Posterior cingulate gyrus (tissue), 11 donors: ENCODE measurements around the gene RGS11.
"Not testable (repeated sequence)": the region's sequence is repeated elsewhere in the genome, so short reads cannot be mapped to it uniquely, and the experiment has no call there.

ENCODE experiments used
- DNase-seq, 10 donors: peaks; one replicate each; pipeline versions ENCODE4 v3.0.0 to v3.0.0-alpha.2; 2020 to 2021; ENCODE audit warnings: mixed read lengths in 3 of 10
- intact Hi-C: fragments of 100-400 bp; cut with DNase I; formaldehyde crosslinking; loops from one replicate; pipeline ENCODE4 v1.15.1; 2023

The RGS11 gene

DNA sequence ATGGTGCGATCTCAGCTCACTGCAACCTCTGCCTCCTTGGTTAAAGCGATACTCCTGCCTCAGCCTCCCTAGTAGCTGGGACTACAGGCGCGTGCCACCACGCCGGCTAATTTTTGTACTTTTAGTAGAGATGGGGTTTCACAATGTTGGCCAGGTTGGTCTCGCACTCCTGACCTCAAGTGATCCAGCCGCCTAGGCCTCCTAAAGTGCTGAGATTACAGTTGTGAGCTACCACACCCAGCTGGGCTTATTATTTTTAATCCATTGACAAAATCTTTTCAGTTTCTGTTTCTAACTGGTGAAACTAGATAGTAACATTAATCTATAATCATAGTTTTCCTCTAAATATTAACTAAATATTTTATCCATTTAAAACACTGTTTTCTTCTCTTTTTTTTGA, 35.2 kb downstream of the RGS11 start:
- DNase-seq, result peak in 2 of 10 donors; percentile 6 to 18
- intact Hi-C loops, result no loop called here

DNA sequence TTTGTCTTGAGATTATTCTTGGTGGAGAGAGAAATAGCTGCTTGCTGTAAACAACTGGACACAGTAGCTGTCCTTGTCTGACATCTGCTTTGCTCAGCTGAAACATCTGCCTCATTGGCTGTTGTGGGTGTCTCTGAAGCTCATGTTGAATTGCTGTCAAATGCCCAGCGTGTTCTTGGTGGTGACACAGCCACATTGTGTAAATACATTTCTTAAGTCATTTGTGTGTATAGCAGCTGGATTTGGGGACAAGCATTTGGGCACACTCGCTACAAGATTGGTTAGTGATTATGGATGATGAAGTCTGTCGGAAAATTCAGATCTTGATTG, 35.8 kb downstream of the RGS11 start:
- DNase-seq, result peak in 4 of 10 donors; percentile 24 to 87 (median 36)
- intact Hi-C loops, result no loop called here

DNA sequence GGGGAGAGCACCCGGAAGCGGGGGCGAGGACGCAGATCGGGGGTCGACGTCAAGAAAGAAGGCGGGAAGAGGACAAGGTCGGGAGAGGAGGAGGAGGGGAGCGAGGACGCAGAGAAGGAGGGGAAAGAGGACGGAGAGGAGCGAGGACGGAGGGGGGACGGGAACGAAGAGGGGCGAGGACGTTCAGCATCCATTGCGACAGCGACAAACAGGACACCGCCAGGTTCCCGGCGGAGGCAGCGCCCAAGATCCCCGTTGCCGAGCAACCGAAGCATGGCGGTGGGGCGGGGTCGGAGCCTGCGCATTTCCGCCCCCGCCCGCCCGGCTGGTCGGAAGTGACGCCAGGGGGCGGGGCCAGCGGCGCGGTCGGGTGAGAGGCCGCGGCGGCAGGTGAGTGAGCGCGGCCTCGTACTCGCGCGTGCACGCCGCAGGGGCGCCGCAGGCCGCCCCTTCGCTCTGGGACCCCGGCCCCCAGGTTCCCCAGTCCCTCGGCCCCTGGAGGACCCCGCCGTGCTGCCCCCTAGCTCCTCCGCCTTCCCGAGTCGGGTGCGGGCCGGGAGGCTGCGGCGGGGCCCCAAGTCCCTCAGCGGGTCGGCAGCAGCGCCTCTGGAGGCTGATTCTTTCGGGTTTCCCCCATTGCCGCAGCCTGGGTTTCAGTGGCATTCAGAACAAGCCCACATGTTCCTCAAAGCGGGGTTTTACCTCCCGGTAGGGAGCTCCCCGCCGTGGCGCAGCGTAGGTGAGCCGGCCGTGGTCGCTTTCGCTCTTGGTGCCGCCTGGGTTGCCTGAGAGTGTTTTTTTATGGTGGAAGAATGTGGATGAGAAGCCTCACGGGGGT, 41.1 kb downstream of the RGS11 start, which contains the start of gene FAM234A:
Gene FAM234A, plus strand, starts transcription at position 354 of the 838 bp plus-strand sequence. CDS start 19,593 bp downstream, outside the sequence.
- peak; percentile 83 to 99 (median 91) for DNase-seq
- intact Hi-C loops, result no loop called here

DNA sequence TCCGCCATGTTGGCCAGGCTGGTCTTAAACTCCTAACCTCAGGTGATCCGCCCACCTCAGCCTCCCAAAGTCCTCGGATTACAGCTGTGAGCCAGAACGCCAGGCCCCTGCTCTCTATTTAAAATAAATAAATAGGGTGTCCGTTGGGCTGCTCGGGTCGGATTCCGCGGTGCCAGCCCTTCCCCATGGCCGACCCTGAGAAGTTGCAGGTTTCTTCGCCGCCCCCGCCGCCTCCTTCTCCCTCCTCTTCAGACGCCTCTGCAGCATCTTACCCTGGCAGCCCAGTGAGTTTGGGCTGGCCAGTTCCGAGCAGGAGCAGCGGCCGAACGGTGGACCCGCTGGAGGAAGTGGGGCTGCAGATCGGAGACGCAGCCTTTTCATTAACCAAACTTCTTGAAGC, 44.8 kb downstream of the RGS11 start:
- intact Hi-C loops, result no loop called here
- peak in 3 of 10 donors; percentile 49 to 74 (median 67) for DNase-seq

DNA sequence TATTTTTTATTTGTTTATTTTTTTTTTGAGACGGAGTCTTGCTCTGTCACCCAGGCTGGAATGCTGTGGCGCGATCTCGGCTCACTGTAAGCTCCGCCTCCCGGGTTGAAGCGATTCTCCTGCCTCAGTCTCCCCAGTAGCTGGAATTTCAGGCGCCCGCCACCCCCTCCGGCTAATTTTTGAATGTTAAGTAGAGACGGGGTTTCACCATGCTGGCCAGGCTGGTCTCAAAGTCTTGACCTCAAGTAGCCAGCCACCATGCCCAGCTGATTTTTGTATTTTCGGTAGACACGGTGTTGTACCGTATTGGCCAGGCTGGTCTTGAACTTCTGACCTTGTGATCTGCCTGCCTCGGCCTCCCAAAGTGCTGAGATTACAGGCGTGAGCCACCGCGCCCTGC, 45.4 kb downstream of the RGS11 start:
- intact Hi-C loops, result not testable (repeated sequence)
- DNase-seq, result peak in 1 of 10 donors; percentile 55

DNA sequence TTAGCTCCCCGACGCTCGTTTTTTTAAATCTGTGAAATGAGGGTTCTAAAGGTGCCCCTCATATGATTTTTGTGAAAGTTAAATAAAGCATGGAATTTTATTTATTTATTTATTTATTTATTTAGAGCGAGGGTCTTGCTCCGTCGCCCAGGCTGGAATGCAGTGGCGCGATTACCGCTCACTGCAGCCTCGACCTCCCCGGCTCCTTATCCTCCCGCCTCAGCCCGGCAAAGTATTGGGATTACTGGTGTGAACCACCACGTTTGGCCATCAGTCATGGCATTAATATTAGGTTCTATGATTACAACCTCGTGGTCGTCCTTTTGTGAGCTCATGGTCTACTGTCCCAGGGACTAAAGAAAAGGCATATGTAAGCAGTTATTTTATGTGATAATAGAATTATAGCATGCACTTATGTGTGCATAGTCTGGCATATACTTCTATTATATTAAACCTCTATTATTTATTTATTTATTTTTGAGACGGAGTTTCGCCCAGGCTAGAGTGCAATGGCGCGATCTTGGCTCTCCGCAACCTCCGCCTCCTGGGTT, 45.9 kb downstream of the RGS11 start:
- intact Hi-C loops, result loop anchor here (5.0 kb wide), 1 partner anchor 122 kb away; the partner anchor contains the start of gene AXIN1
- peak in 2 of 10 donors; percentile 21 to 81 for DNase-seq

DNA sequence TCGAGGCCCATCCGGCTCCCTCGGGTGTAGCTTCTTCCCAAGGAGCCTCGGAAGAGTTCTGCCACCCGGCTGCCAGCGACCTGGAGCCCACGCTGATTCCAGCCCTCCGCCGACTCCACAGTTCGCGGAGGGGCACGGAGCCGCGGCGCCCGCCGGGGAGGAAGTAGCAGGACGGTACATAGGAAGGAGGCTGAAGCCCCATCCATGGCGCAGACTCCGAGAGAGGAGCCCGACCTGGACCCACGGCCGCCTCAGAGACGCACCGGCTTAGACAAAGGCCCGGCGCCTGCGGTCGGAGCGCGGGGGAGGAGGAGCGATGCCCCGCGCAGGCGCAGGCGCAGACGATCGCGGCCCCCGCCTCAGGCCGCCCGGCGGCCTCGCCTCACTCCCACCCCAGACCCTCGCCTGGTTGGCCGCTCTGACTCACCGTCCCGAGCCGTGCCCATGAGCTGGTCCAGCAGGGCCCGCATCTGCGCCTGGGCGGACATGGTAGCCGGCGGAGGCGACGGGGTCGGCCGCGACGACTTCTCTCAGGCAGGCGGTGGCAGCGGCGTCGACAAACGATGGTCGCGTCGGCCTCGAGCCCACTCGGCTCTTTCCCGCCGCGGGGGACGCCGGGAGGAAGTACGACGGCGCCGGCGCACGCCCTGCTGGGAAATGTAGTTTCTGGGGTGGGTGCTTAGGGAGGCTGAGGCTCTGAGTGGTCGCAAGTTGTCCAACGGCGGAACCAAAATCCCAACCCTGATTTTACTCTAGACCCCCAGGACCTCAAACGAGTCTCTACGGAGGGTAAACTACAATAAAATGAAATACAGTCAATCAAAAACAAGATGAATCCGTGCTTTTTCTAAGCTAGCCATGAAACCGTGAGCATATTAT, 46.7 kb downstream of the RGS11 start, which contains the start of gene LUC7L:
Gene LUC7L, minus strand, starts transcription at position 598 of the 879 bp plus-strand sequence. Its CDS starts 110 bp downstream, at position 488.
- peak; percentile 85 to 98 (median 90) for DNase-seq
- intact Hi-C loops, result loop anchor here (5.0 kb wide), 1 partner anchor 123 kb away; the partner anchor contains the start of gene AXIN1

DNA sequence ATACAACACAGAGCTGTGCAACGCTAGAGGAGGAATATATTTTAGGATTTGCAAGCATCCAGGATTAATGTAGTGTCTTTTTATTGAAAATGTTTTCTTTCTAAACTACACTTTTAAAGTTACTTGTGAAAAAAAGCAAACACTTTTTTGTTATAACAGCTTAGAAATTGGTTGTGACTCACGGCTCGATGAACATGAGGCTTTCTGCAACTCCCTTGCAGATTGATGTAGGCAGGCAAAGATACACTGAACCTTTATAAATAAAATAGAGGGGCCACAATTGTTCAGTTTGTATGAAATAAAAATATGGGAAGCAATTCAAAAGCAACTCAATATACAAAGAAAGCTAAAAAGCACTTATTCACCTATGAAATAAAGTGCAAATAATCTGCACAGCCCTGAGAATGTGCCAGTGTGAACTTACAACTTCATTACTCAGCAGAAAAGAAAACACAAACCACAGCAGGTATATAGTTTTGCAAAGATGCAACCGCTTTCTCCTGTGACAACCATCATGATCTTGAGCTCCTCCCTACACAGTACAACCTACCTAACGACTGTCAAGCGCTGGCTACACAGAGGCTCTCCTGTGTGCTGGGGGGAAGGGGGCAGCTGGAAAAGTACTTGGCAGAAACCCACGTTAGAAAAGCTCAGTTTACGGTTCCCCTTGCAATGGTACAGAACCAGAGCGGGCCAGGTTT, 47.4 kb downstream of the RGS11 start:
- no peak for DNase-seq
- intact Hi-C loops, result loop anchor here (5.0 kb wide), 1 partner anchor 124 kb away; the partner anchor contains the start of gene AXIN1

DNA sequence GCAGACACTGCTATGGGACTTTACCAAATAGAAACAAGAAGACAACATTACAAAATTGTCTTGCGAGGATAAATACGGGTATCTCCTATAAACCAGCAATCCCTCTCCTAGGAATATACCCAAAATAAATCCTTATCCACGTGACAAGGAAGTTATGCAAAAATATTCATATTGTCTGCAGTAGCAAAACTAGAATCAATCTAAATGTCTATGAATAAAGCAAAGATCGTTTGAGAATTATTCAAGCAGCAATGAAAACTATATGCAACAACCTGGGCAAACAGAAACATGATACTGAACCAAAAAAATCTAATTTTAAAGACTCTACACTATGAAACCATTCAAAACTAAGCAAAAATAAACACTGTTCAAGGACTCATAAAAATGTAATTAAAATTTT, 55.7 kb downstream of the RGS11 start:
- intact Hi-C loops, result no loop called here
- no peak for DNase-seq
